ENCODE measurements around the gene XRCC1.

DNA sequence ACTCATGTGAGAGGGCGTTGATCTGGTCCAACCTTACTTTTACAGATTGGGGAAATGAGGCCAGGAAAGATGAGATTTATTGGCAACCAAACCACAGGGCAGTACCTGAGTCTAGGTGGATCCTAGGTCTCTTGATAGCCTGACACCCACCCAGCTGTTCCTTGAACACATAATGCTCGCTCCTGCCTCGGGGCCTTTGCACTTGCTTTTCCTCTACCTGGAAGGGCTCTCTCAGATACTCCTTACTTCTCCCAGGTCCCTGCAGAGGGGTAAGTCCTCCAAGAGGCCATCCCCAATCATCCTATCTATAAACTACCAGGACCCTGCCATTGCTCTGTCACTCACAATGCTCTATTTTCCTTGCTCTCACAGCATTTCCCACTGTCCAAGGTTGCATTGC lies 34.9 kb downstream of the XRCC1 start:
- TF ChIP-seq EZH2 (IDR thresholded peaks at IDR 0.05; ENCODE audit: insufficient read depth, poor library complexity, severe bottlenecking) (no peak), EZH2phosphoT487 (IDR thresholded peaks at IDR 0.05; ENCODE audit: insufficient read depth, low read depth) (no peak)
